HFF-Myc (cell line): ENCODE data around the gene KIFC3.

Source experiments
- DNase-seq: peaks from one replicate; pipeline ENCODE4 v3.0.0-alpha.2; 2011; ENCODE audit warnings: low read depth; ENCODE audit errors: extremely low read depth
- H3K4me3 ChIP-seq: replicated peaks from 2 replicates; pipeline ENCODE4 v1.5.1; 2011; ENCODE audit warnings: low read depth, mild to moderate bottlenecking, control low read depth, low read length
- TF ChIP-seq, protein P1 (sequence below): IDR thresholded peaks from 2 replicates; pipeline ENCODE4 v1.5.1; 2012; ENCODE audit warnings: mild to moderate bottlenecking, low read depth, low read length, control low read depth; ENCODE audit errors: missing control alignments

Gene KIFC3

DNA sequence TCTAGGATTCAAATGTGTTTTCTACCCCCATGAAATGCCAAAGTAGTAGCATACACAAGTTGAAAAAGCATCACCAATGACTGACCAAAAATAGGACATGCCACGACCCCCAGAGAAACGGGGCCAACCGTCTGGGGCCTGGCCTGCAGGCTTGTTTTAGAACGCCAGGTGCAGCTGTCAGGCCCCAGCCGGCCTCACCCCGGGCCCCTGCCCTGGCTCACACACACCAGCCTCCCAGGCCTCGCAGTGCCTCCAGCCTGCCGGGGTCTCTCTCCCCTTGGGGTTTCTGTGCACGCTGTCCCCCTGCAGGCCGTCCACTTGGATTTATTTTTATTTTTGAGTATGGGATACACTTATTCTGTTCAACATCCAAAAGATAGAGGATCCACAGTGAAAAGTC is 58.8 kb downstream of the KIFC3 start:
- TF ChIP-seq, protein P1, sequence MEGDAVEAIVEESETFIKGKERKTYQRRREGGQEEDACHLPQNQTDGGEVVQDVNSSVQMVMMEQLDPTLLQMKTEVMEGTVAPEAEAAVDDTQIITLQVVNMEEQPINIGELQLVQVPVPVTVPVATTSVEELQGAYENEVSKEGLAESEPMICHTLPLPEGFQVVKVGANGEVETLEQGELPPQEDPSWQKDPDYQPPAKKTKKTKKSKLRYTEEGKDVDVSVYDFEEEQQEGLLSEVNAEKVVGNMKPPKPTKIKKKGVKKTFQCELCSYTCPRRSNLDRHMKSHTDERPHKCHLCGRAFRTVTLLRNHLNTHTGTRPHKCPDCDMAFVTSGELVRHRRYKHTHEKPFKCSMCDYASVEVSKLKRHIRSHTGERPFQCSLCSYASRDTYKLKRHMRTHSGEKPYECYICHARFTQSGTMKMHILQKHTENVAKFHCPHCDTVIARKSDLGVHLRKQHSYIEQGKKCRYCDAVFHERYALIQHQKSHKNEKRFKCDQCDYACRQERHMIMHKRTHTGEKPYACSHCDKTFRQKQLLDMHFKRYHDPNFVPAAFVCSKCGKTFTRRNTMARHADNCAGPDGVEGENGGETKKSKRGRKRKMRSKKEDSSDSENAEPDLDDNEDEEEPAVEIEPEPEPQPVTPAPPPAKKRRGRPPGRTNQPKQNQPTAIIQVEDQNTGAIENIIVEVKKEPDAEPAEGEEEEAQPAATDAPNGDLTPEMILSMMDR, result no peak
- no peak overlapping the region for H3K4me3 ChIP-seq
- DNase-seq, result no peak

DNA sequence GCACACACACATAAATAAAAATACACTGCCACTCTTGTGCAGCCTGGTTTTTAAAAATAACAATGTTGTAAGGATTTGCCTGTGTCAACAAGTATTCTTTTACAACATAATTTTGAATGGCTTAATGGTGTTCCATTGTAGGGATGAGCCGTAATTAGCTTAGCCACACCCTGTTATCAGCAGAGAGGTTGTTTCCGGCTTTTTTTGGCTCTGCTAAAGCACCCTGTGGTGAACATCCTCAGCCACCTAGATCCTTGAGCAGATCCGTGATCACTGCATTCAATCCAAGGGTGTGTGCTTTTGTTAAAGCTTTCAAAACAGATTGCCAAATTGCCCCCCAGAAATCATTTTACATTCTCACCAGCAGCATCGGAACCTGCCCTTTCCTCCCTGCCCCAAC is 59.7 kb downstream of the KIFC3 start:
- TF ChIP-seq, protein P1, result no peak
- DNase-seq, result no peak
- no peak overlapping the region for H3K4me3 ChIP-seq

DNA sequence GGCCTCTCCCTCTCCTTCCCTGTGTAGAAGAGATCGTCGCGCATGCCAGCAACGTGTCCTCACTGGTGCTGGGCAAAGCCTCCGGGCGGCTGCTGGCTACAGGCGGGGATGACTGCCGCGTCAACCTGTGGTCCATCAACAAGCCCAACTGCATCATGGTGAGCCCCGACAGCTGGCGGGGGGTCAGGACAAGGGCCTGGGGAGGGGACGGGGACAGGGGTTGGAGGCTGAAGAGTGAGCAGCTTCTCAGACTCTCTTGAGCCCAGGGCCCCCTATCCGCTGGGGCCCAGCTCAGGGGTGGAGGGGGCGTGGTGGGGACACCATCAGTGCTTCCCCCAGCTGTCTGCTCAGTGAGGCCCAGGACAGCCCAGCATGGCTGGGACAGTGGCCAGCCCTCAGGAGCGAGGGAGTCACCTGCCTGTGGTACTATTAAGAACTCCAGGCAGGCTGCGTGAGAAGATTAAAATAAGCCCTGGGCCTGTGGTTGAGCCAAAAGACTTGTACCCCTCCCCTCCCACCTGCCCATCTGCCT is 60.6 kb downstream of the KIFC3 start:
- no peak for DNase-seq

DNA sequence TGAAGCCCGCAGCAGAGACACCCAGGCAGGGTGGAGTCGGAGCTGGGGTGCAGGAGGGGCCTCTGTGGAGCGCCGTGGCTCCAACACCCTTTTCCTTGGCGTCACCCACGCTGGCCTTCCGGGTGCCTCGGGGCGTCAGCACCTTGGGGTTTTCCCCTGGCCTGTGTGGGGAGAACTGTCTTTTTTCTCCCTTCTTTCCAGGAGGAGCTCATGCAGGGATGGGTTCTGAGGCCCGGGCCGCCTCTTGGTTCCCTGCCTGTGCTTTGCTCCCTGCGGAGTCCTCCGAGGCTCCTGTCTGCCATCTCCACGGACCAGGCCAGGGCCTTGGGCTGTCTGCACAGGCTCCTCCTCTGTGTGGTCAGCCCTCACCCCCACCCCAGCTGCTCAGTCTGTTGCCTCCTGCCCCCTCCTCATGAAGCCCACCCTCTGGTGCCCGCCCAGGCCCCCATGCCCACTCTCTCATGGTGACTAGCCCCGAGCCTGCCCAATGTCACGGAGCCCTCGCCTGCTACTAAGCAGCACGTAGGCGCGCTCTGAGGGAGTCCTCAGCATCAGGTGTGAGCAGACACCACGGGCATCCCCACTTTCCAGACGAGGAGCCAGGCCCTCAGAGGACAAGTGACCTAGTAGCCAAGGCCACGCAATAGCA is 61.7 kb downstream of the KIFC3 start:
- TF ChIP-seq, protein P1, result no peak
- H3K4me3 ChIP-seq, result no peak overlapping the region
- DNase-seq, result no peak

More for the DNA sequence above, 60.6 kb downstream of the KIFC3 start:
- H3K4me3 ChIP-seq, result no peak overlapping the region
- TF ChIP-seq, protein P1, result no peak

DNA sequence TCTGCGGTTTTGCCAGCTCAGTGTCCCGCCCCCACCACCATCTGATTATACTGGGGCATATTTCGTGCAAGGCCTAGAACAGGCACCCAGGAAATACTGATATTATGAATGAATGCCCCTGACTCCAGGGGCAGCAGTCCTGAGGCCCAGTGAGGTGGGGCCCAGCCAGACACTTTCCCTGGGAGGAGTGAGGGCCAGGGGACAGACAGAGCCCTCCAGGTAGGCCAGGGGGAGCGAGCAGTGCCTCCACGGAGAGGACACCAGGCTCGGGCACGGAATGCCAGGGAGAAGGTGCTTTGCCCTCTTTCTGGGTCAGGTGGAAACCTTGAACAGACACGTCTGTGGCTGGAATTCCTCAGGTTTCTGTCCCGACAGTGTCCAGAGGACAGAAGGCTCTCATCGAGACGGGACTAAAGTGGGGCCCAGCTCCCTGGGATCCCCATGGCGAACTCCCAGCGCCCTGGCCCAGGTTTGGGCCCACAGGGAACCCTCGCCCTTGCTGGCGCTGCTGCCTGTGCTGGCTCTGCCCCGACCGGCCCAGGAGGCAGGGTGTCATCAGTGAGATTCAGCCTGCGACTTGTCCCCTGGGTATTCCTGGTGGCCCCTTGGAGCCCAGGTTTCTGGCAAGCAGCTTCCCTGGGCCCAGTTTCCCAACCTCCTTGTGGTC is 62.4 kb downstream of the KIFC3 start:
- H3K4me3 ChIP-seq, result no peak overlapping the region
- TF ChIP-seq, protein P1, result no peak
- no peak for DNase-seq

DNA sequence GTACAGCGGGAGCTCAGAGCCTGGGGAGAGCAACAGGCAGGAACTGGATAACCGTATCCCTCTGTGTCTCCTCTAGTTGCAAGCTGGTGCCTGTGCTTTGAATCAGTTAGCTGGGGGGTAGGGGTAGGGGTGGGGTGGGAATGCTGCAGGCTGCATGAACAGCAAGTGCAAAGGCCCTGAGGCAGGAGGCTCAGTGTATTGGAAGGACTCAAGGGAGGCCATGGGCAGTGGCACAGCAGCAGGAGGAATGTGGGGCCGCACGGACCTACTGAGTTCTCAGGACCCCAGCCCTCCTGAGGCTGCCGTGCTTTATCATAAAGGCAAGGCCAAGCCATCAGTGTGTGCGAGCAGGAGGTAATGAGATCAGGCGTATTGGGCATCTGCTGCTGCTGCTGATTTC is 63.4 kb downstream of the KIFC3 start:
- DNase-seq, result no peak
- H3K4me3 ChIP-seq, result no peak overlapping the region
- TF ChIP-seq, protein P1, result no peak
